Measurements from ENCODE around the gene MIAT. TPM values are rescaled to one million over a fixed set of nuclear protein-coding genes. Genes with fewer than 3 reads are reported as not detected.

MIAT gene
- total and polyA plus RNA-seq, 4 donors, result 0.18 to 1.5 (median 0.73) TPM

- Histone ChIP-seq H3K9ac (ENCODE audit: low read depth in 1 of 2, low read length in 2 of 2) (no peak overlapping the region), H3K27me3 (ENCODE audit: control insufficient read depth in 4 of 4, insufficient read depth in 4 of 4, low read length in 3 of 4) (no peaks in the 10 kb centered on the region), H3K9me3 (ENCODE audit: control insufficient read depth in 4 of 4, low read length in 3 of 4) (no peaks in the 10 kb centered on the region), H3K4me1 (ENCODE audit: control insufficient read depth in 4 of 4, insufficient read depth in 4 of 4, low read length in 3 of 4) (no peaks in the 10 kb centered on the region), H3K36me3 (ENCODE audit: control insufficient read depth in 4 of 4, insufficient read depth in 3 of 4, low read depth in 1 of 4, low read length in 3 of 4) (no peaks in the 10 kb centered on the region), H3K4me3 (ENCODE audit: low read depth in 1 of 3, low read length in 3 of 3) (no peak overlapping the region), H3K27ac (ENCODE audit: low read depth in 1 of 2, low read length in 2 of 2) (no peak overlapping the region)
- 84% methylated on average over 2 of the region's 2 CpGs for WGBS
- DNase-seq (ENCODE audit: low spot score), result no peak
- TF ChIP-seq ZBTB33 (IDR thresholded peaks at IDR 0.05) (no peak), HNF4A (conservative IDR thresholded peaks at IDR 0.05) (no peak), RAD21 (IDR thresholded peaks at IDR 0.05) (no peak), HNF4G (IDR thresholded peaks at IDR 0.05) (no peak), GABPA (IDR thresholded peaks at IDR 0.05 in 1 of 2, conservative IDR thresholded peaks at IDR 0.05 in 1 of 2) (no peak), NR2F2 (IDR thresholded peaks at IDR 0.05) (no peak), JUND (IDR thresholded peaks at IDR 0.05) (no peak), YY1 (IDR thresholded peaks at IDR 0.05) (no peak), CTCF (IDR thresholded peaks at IDR 0.05; ENCODE audit: low read depth, low read length, missing input control) (no peak), SP1 (IDR thresholded peaks at IDR 0.05) (no peak), RXRA (IDR thresholded peaks at IDR 0.05) (no peak), FOXA1 (IDR thresholded peaks at IDR 0.05) (no peak), ATF3 (IDR thresholded peaks at IDR 0.05) (no peak), MAX (IDR thresholded peaks at IDR 0.05) (no peak), FOXA2 (IDR thresholded peaks at IDR 0.05) (no peak), TAF1 (conservative IDR thresholded peaks at IDR 0.05) (no peak), EGR1 (IDR thresholded peaks at IDR 0.05; ENCODE audit: low read depth in 2 of 2) (no peak), REST (IDR thresholded peaks at IDR 0.05) (no peak)
These were observed 22.3 kb upstream of the MIAT start for GRCh38 chr22:26635117-26635516.
